H1 (cell line): ENCODE results near the gene FOXD4L1.
"Not testable (repeated sequence)": the region's sequence is repeated elsewhere in the genome, so short reads cannot be mapped to it uniquely, and the experiment has no call there.

Source experiments
- NRF1 ChIP-seq: IDR thresholded peaks from 2 replicates; pipeline ENCODE4 v1.6.1; 2011; ENCODE audit warnings: mild to moderate bottlenecking, low read depth, low read length, improper control_type of control experiment
- POLR2A ChIP-seq, 2 experiments: IDR thresholded peaks; 1 replicate in 1 of 2; 2 replicates in 1 of 2; pipeline ENCODE4 v1.6.1; 2011; ENCODE audit warnings: low read depth in 2 of 2, low read length in 2 of 2, mild to moderate bottlenecking in 2 of 2; ENCODE audit errors: control extremely low read depth in 1 of 2
- TF ChIP-seq, protein P1 (sequence below), 3 experiments: IDR thresholded peaks; 1 replicate in 2 of 3; 2 replicates in 1 of 3; pipeline versions ENCODE4 v1.5.1 to v1.6.1; 2011; ENCODE audit warnings: low read length in 3 of 3, mild to moderate bottlenecking in 3 of 3, inconsistent platforms in 2 of 3, low read depth in 1 of 3, moderate library complexity in 1 of 3; ENCODE audit not compliant: insufficient read depth in 1 of 3; ENCODE audit errors: control extremely low read depth in 1 of 3

DNA sequence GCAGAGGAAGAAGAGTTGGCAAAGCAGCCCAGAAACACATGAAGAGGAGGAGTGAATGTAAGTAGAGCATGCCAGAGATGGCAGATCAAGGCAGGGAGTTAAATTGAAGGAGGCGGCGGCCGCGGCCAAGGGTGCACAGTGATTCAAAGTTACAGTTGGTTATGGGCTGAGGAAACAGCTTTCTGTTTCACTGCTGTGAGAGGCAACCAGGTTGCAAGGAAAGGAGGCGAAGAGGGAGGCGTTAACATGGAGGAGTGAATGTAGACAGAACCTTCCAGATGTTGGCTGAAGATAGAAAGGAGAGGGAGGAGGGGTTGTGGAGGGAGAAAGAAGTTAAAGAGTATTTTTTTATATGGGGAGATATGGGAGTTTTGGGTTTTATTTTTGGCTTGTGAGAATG lies 22.4 kb downstream of the FOXD4L1 start:
- TF ChIP-seq, protein P1, sequence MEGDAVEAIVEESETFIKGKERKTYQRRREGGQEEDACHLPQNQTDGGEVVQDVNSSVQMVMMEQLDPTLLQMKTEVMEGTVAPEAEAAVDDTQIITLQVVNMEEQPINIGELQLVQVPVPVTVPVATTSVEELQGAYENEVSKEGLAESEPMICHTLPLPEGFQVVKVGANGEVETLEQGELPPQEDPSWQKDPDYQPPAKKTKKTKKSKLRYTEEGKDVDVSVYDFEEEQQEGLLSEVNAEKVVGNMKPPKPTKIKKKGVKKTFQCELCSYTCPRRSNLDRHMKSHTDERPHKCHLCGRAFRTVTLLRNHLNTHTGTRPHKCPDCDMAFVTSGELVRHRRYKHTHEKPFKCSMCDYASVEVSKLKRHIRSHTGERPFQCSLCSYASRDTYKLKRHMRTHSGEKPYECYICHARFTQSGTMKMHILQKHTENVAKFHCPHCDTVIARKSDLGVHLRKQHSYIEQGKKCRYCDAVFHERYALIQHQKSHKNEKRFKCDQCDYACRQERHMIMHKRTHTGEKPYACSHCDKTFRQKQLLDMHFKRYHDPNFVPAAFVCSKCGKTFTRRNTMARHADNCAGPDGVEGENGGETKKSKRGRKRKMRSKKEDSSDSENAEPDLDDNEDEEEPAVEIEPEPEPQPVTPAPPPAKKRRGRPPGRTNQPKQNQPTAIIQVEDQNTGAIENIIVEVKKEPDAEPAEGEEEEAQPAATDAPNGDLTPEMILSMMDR (IDR thresholded peaks at IDR 0.05; ENCODE audit: control extremely low read depth in 1 of 3, insufficient read depth in 1 of 3, low read depth in 1 of 3, low read length in 3 of 3) = not testable (repeated sequence)
- TF ChIP-seq POLR2A (IDR thresholded peaks at IDR 0.05; ENCODE audit: control extremely low read depth in 1 of 2, low read depth in 2 of 2, low read length in 2 of 2); NRF1: not testable (repeated sequence)
